GM20431 (cell line): Measurements from ENCODE around the gene OSBPL9.
"Not testable (repeated sequence)": the region's sequence is repeated elsewhere in the genome, so short reads cannot be mapped to it uniquely, and the experiment has no call there.

Experiments
- in situ Hi-C: fragments of 300-500 bp; cut with MseI, MboI; formaldehyde crosslinking; loops from one replicate; pipeline ENCODE4 v1.15.0; 2020; ENCODE audit warnings: low sequenced_read_pairs; ENCODE audit not compliant: unreplicated experiment

The OSBPL9 gene

GRCh38 chr1:51733426-51733774 is 116.5 kb downstream of the OSBPL9 start:
- in situ Hi-C loops: not testable (repeated sequence)

GRCh38 chr1:51733793-51734522 is 117.1 kb downstream of the OSBPL9 start:
- in situ Hi-C loops: no loop called here

- in situ Hi-C loops: no loop called here
These were observed 118.2 kb downstream of the OSBPL9 start for GRCh38 chr1:51734896-51735745.

- in situ Hi-C loops: no loop called here
These were observed 118.9 kb downstream of the OSBPL9 start for GRCh38 chr1:51735746-51736254.

- in situ Hi-C loops: no loop called here
These were observed 119.8 kb downstream of the OSBPL9 start for GRCh38 chr1:51736702-51737101.

GRCh38 chr1:51738681-51739080 is 121.8 kb downstream of the OSBPL9 start:
- in situ Hi-C loops: no loop called here

- in situ Hi-C loops: no loop called here
These were observed 123.8 kb downstream of the OSBPL9 start for GRCh38 chr1:51740652-51741051.

GRCh38 chr1:51741121-51741681 is 124.3 kb downstream of the OSBPL9 start:
- in situ Hi-C loops: no loop called here

GRCh38 chr1:51744506-51745303 is 127.8 kb downstream of the OSBPL9 start:
- in situ Hi-C loops: no loop called here

GRCh38 chr1:51745304-51745570 is 128.3 kb downstream of the OSBPL9 start:
- in situ Hi-C loops: no loop called here

GRCh38 chr1:51749151-51749550 is 132.3 kb downstream of the OSBPL9 start:
- in situ Hi-C loops: no loop called here

- in situ Hi-C loops: no loop called here
These were observed 133.3 kb downstream of the OSBPL9 start for GRCh38 chr1:51750218-51750617.

- in situ Hi-C loops: no loop called here
These were observed 133.8 kb downstream of the OSBPL9 start for GRCh38 chr1:51750729-51751128.

GRCh38 chr1:51752073-51752948 is 135.4 kb downstream of the OSBPL9 start:
- in situ Hi-C loops: no loop called here

GRCh38 chr1:51753969-51754368 is 137.1 kb downstream of the OSBPL9 start:
- in situ Hi-C loops: no loop called here

- in situ Hi-C loops: no loop called here
These were observed 137.8 kb downstream of the OSBPL9 start for GRCh38 chr1:51754666-51755065.

GRCh38 chr1:51755437-51755836 is 138.5 kb downstream of the OSBPL9 start:
- in situ Hi-C loops: no loop called here

GRCh38 chr1:51756290-51756689 is 139.4 kb downstream of the OSBPL9 start:
- in situ Hi-C loops: no loop called here

- in situ Hi-C loops: no loop called here
These were observed 141.4 kb downstream of the OSBPL9 start for GRCh38 chr1:51758310-51758709.
